K562 (cell line): ENCODE results near the gene UBAC2. TPM values are rescaled to one million over a fixed set of nuclear protein-coding genes. Genes with fewer than 3 reads are reported as not detected.

Experiments
- ATAC-seq: fragments of 200-7000 bp; cut with Tn5 transposase; 3 replicates; pipeline ENCODE4 v1.9.1; 2020; ENCODE audit warnings: moderate library complexity
- BruUV-seq: library from RNA; stranded (reverse); fragments of 400-500 nt; replicated peaks from 2 replicates; lab custom pipeline; 2021; lab: Mats Ljungman, UMichigan
- CTCF ChIA-PET: fragments of 300-600 bp; formaldehyde crosslinking; extraction: SDS; loops from one replicate; lab custom pipeline; 2021; ENCODE audit warnings: low intra/inter-chr PET ratio; lab: Yijun Ruan, JAX
- POLR2A ChIA-PET: fragments of 300-600, 350-650 bp; sonication (Branson Sonifier 250); formaldehyde crosslinking; extraction: SDS; loops from one replicate; lab custom pipeline; 2021; ENCODE audit warnings: antibody characterized with exemption, inconsistent platforms; lab: Yijun Ruan, JAX
- DNase-seq, 4 experiments: peaks; one replicate each; pipeline versions ENCODE4 v3.0.0 to v3.0.0-alpha.2; 2011 to 2018; ENCODE audit warnings: low spot score in 3 of 4, mixed read lengths in 3 of 4; ENCODE audit errors: extremely low read depth in 1 of 4
- FAIRE-seq: peaks from 2 replicates; lab custom pipeline; 2011; peaks lifted over from hg19 to GRCh38; lab: Jason Lieb, UNC
- H2AFZ ChIP-seq: 2 replicates; pipeline ENCODE4 v1.6.0; 2011; ENCODE audit warnings: low read depth, low read length, control low read depth, inconsistent platforms
- H3K27ac ChIP-seq: fragments of 200-600 bp; 3 replicates; pipeline ENCODE4 v1.8.0; 2011; ENCODE audit warnings: low read depth, mild to moderate bottlenecking, control low read depth, inconsistent platforms, low read length, moderate library complexity, mixed read lengths; ENCODE audit errors: extremely low read depth
- H3K27me3 ChIP-seq, 2 experiments: fragments of 300-600 bp in 1 of 2; 2 replicates in 1 of 2; 3 replicates in 1 of 2; pipeline versions ENCODE4 v1.6.0 to v1.8.0; 2011; ENCODE audit warnings: inconsistent platforms in 2 of 2, low read length in 2 of 2, mild to moderate bottlenecking in 1 of 2, mixed read lengths in 1 of 2, moderate library complexity in 1 of 2; ENCODE audit not compliant: control insufficient read depth in 2 of 2, insufficient read depth in 2 of 2
- H3K36me3 ChIP-seq: fragments of 300-600 bp; 3 replicates; pipeline ENCODE4 v1.8.0; 2011; ENCODE audit warnings: mild to moderate bottlenecking, low read length, inconsistent platforms; ENCODE audit not compliant: control insufficient read depth, insufficient read depth
- H3K4me1 ChIP-seq, 2 experiments: fragments of 200-600 bp in 1 of 2; replicated peaks in 1 of 2; 2 replicates in 1 of 2; 3 replicates in 1 of 2; pipeline versions ENCODE4 v1.5.1 to v1.8.0; 2011; ENCODE audit warnings: inconsistent platforms in 2 of 2, low read length in 2 of 2, mild to moderate bottlenecking in 1 of 2, mixed read lengths in 1 of 2, moderate library complexity in 1 of 2; ENCODE audit not compliant: control insufficient read depth in 2 of 2, insufficient read depth in 2 of 2
- H3K4me2 ChIP-seq: 2 replicates; pipeline ENCODE4 v1.6.1; 2011; ENCODE audit warnings: low read length, control low read depth, inconsistent platforms, mixed read lengths; ENCODE audit not compliant: insufficient read depth
- H3K4me3 ChIP-seq: fragments of 200-600 bp; sonication (generic), shearing (Covaris generic); 2 replicates; pipeline ENCODE4 v1.5.1; 2016; ENCODE audit warnings: control low read depth, inconsistent platforms
- H3K79me2 ChIP-seq: fragments of 200-600 bp; 3 replicates; pipeline ENCODE4 v1.8.0; 2011; ENCODE audit warnings: low read length, inconsistent platforms; ENCODE audit not compliant: control insufficient read depth, insufficient read depth
- H3K9ac ChIP-seq, 2 experiments: 2 replicates each; pipeline versions ENCODE4 v1.6.0 to v1.6.1; 2011; ENCODE audit warnings: low read depth in 2 of 2, low read length in 2 of 2, control low read depth in 1 of 2, inconsistent platforms in 1 of 2, mild to moderate bottlenecking in 1 of 2, mixed read lengths in 1 of 2; ENCODE audit not compliant: insufficient read depth in 1 of 2
- H3K9me1 ChIP-seq: one replicate; pipeline ENCODE4 v1.6.0; 2011; ENCODE audit warnings: inconsistent platforms, mild to moderate bottlenecking, low read length, moderate library complexity; ENCODE audit not compliant: control insufficient read depth, insufficient read depth
- H3K9me3 ChIP-seq: replicated peaks from 2 replicates; pipeline ENCODE4 v1.5.1; 2011; ENCODE audit warnings: low read depth, low read length, inconsistent platforms; ENCODE audit not compliant: control insufficient read depth, insufficient read depth
- H4K20me1 ChIP-seq: replicated peaks from 2 replicates; pipeline ENCODE4 v1.6.1; 2011; ENCODE audit warnings: low read length, inconsistent platforms, mixed read lengths; ENCODE audit not compliant: control insufficient read depth, insufficient read depth
- MTA1 ChIP-seq: fragments of 450-650 bp; IDR thresholded peaks from 2 replicates; pipeline ENCODE4 v1.6.1; 2017; ENCODE audit warnings: borderline replicate concordance
- NRF1 ChIP-seq, 2 experiments: fragments of 450-650 bp; IDR thresholded peaks in 1 of 2; conservative IDR thresholded peaks in 1 of 2; 2 replicates each; pipeline ENCODE4 v1.6.1; 2014; ENCODE audit warnings: mild to moderate bottlenecking in 2 of 2
- POLR3A ChIP-seq: IDR thresholded peaks from 2 replicates; pipeline ENCODE4 v1.6.1; 2011; ENCODE audit warnings: borderline replicate concordance, mild to moderate bottlenecking, moderate library complexity; ENCODE audit not compliant: insufficient read length, insufficient read depth; ENCODE audit errors: extremely low read depth
- PRDM10 ChIP-seq: fragments of 450-650 bp; IDR thresholded peaks from 2 replicates; pipeline ENCODE4 v1.6.1; 2018; ENCODE audit not compliant: partially characterized antibody
- TBL1XR1 ChIP-seq, 2 experiments: IDR thresholded peaks; 2 replicates each; pipeline ENCODE4 v1.6.1; 2012; ENCODE audit warnings: improper control_type of control experiment in 2 of 2, low read length in 2 of 2, mild to moderate bottlenecking in 1 of 2
- ZNF165 ChIP-seq: fragments of 250-450 bp; sonication (Bioruptor Pico); IDR thresholded peaks from 2 replicates; pipeline ENCODE4 v1.4.0; 2020; ENCODE audit warnings: borderline replicate concordance
- ZNF785 ChIP-seq: fragments of 250-450 bp; sonication (Bioruptor Pico); IDR thresholded peaks from 2 replicates; pipeline ENCODE4 v1.4.0; 2020; ENCODE audit warnings: mild to moderate bottlenecking
- ZNF79 ChIP-seq: fragments of 250-450 bp; sonication (Bioruptor Pico); IDR thresholded peaks from 2 replicates; pipeline ENCODE4 v1.4.0; 2020; ENCODE audit warnings: low read depth, mild to moderate bottlenecking, moderate library complexity
- WGBS: fragments of 100-300 bp; shearing (Covaris generic); methylation state at CpG from one replicate; pipeline ENCODE4 v1.1.6; 2016; ENCODE audit warnings: low coverage, mixed read lengths; ENCODE audit not compliant: insufficient coverage; ENCODE audit errors: missing lambda C conversion rate; 5-methylcytosine and 5-hydroxymethylcytosine counted together
- in situ Hi-C: fragments of 300-500 bp; cut with MboI; formaldehyde crosslinking; loops from 4 replicates; pipeline ENCODE4 v1.15.0; 2018; ENCODE audit warnings: inconsistent platforms, mixed read lengths
- intact Hi-C: fragments of 100-400 bp; cut with micrococcal nuclease; formaldehyde crosslinking; loops from 2 replicates; pipeline ENCODE4 v1.14.2; 2022
- polyA plus RNA-seq, 8 experiments: library from polyadenylated mRNA; depleted of rRNA in 4 of 8; stranded (reverse) in 5 of 8; unstranded in 3 of 8; fragments of >200 nt; fragmentation: Nextera tagmentation in 2 of 8; fragmentation: Illumina TruSeq in 1 of 8; extraction: Ambion mirVana in 2 of 8; extraction: Trizol in 1 of 8; gene quantifications; 2 replicates each; pipeline versions ENCODE4 v1.2.1 to v1.2.3, GENCODE V29; 2011 to 2014; ENCODE audit warnings: inconsistent platforms in 1 of 8, missing spikeins in 1 of 8
- total RNA-seq, 7 experiments: library from RNA; depleted of rRNA in 6 of 7; stranded (reverse); fragments of >200 nt in 6 of 7; fragmentation: Illumina TruSeq in 2 of 7; extraction: Trizol in 2 of 7; gene quantifications; 2 replicates each; pipeline versions ENCODE4 v1.2.1 to v1.2.3, GENCODE V29; 2011 to 2021; ENCODE audit warnings: low replicate concordance in 1 of 7

The UBAC2 gene
- total and polyA plus RNA-seq, 9 of the 15 experiments (the other 6 are each of a cell fraction or from before 2014, with no cell fraction given): 6.0 to 84.1 (median 32.3) TPM

- ATAC-seq: no peak
- POLR2A ChIA-PET: interaction anchor here (0.8 kb wide), 1 partner anchor 22 kb away, joined by 3 read pairs; no protein-coding TSS in a partner anchor
- no peak for FAIRE-seq
- Histone ChIP-seq H3K4me3 (no peak overlapping the region), H3K27me3 (no peaks in the 10 kb centered on the region), H4K20me1 (no peaks in the 10 kb centered on the region), H3K9me3 (no peaks in the 10 kb centered on the region), H3K9ac (no peak overlapping the region), H3K27ac (no peak overlapping the region), H3K79me2 (no peaks in the 10 kb centered on the region), H3K4me2 (no peak overlapping the region), H3K9me1 (no peaks in the 10 kb centered on the region), H3K4me1 (peaks cover 0 to 4% of the 10 kb centered on the region in 2 experiments; a peak in 2 of 5 replicates), H2AFZ (no peak overlapping the region), H3K36me3 (peaks cover 24% of the 10 kb centered on the region; the same call in 2 of the 3 replicates)
- in situ Hi-C loops: no loop called here
- CTCF ChIA-PET: no interaction called here
- no peak for DNase-seq
- BruUV-seq: no TSS peak
- 63% methylated on average over 3 of the region's 3 CpGs for WGBS
- intact Hi-C loops: no loop called here
- no peak for TF ChIP-seq MTA1
- TF ChIP-seq ZNF79: no peak
- TF ChIP-seq PRDM10: no peak
- TF ChIP-seq ZNF165 (CRISPR knock-in tag): no peak
- no peak for TF ChIP-seq NRF1 (conservative IDR thresholded peaks at IDR 0.05 in 1 of 2, IDR thresholded peaks at IDR 0.05 in 1 of 2)
- TF ChIP-seq TBL1XR1 (IDR thresholded peaks at IDR 0.05; ENCODE audit: low read length in 2 of 2): no peak
- no peak for TF ChIP-seq POLR3A
- no peak for TF ChIP-seq ZNF785
- TF ChIP-seq, all 486 proteins: peak for 0
Measured at GRCh38 chr13:99378985-99379733, 178.5 kb downstream of the UBAC2 start.
